ENCODE results near the gene MAP2K5.

The MAP2K5 gene

DNA sequence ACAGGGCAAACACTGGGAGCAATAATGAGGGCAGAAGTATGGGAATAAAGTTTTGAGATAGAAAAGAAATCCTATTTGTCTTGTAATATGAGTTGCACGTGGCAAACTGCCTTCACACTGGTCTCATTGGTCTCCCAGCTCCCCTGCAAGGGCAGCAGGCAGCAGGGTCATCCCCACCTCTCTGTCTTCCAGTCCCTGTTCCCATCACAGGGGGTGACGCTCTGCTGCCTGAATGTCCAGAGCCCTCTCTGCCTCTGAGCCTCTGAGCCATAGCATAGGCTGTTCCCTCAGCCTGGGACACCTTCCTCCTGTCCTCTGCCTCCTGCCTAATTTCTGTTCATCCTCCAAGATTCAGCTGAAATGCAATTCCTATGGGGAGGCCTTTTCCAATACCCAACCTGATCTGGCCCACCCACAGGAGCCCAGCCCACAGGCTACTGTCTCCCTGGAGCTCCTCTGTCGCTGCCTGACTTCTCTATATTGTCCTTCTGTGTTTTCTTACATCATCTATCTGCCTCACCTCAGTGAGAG, 270.7 kb downstream of the MAP2K5 start:
- no peak for DNase-seq

DNA sequence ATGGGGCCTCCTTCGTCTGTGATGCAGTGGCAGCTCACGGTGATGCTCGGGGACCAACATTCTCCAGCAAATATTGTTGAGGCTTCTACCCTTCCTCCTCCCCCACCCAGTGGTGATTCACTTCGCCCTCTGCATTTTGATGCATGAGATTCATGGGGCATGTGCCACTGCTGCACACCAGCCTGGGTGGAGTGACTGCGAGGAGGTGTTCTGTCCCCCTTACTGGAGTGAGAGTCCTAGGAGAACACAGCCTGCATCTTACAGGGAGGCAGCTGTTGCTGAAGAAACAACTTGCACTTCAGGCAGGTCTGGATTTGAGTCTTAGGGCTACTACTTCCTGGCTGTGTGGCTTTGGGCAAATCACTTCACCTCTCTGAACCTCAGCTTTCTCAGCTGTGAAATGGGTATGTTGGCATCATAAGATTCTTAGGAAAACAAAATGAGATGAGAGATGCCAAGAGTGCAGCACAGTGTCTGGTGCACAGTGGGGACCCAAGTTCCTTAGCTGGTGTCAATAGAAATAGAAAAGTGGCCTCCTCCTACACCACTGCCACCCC, 272.6 kb downstream of the MAP2K5 start:
- no peak for DNase-seq

DNA sequence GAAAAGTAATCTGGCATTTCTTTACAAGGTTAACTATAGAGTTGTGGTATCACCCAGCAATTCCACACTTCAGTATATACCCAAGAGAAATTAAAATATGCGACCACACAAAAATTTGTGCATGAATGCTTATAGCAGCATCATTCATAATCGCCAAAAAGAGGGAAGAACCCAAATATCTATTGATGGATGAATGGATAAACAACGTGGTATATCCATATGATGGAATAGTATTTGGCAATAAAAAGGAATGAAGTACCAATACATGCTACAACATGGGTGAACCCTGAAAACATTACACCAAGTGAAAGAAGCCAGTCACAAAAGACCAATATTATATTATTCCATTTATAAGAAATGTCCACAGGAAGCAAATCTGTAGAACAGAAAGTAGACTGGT, 274.2 kb downstream of the MAP2K5 start:
- no peak for DNase-seq

DNA sequence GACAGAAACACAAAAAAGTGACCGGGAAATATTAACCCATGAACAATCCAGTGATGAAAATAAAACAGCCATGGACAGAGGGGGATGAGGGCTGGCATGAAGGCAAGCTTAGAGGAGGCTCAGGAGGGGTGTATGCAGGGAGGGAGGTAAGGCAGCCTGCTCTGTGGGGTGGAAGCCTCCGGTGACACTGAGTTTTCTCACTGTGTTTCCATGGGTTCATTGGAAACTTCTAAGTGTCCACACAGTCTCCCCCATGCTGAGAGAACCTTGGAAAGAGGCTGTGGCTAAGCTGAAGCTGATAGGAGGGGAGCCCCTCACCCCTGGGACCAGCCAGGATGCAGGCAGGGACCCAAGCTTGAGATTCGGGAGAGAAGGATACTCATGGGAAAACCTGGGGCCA, 276.0 kb downstream of the MAP2K5 start:
- no peak for DNase-seq

DNA sequence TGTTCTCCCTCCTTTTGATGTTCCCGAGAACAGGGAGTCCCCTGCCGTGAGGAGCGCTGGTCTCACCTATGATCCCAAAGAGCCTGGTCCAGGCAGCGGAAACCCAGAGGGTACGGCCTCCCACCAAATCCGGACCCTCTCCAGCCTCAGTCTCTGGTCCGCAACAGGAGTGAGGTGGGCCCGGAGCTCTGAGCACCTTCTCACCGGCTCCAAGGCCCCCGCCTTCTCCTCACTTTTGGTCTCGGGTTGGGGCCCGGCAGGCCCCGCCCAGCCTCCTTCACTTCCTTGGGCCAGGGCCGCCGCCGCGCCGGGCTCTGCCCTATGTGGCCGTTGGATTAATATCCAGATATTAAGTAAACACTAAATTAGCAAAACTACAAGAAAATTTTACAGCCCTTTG, 277.1 kb downstream of the MAP2K5 start:
- DNase-seq: no peak

DNA sequence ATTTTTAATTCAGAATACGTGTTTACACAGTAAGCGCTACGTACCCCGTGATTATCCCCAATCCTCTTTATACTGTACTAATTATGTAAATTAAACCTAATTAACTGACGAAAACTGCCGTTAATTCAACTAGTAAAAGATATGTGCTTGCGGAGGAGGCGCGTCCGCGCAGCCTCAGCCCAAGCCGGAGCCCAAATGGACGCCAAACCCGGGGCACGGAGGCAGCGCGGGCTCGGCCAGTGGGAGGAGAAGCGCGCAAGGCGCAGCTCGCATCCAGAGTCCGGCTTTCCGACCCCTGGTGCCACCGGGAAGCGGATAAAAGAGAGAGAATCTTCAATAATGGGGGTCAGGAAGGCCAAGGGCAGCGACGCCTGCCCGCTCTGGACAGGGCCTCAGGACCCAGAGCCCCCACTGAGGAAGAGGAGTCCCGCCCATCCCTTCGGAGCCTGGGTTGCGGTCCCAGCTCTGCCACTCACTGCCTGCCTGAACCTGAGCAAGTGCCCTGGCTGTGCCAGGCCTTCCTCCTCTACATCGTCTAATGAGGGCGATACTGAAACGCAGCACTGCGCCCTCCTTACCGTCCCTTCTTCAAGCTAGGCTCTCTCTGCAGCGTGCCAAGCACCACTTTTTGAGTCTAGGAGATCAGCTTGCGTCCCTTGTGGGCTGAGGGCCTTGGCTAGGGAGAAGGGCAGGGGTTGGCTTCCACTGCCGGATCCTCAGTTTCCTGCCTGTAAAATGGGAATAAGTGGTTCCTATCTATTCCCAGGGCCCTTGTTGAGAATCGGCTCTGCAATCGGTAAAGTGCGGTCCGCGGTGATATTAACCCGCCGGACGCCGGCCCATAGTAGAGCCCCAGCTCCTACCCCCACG, 277.9 kb downstream of the MAP2K5 start:
- DNase-seq: no peak

DNA sequence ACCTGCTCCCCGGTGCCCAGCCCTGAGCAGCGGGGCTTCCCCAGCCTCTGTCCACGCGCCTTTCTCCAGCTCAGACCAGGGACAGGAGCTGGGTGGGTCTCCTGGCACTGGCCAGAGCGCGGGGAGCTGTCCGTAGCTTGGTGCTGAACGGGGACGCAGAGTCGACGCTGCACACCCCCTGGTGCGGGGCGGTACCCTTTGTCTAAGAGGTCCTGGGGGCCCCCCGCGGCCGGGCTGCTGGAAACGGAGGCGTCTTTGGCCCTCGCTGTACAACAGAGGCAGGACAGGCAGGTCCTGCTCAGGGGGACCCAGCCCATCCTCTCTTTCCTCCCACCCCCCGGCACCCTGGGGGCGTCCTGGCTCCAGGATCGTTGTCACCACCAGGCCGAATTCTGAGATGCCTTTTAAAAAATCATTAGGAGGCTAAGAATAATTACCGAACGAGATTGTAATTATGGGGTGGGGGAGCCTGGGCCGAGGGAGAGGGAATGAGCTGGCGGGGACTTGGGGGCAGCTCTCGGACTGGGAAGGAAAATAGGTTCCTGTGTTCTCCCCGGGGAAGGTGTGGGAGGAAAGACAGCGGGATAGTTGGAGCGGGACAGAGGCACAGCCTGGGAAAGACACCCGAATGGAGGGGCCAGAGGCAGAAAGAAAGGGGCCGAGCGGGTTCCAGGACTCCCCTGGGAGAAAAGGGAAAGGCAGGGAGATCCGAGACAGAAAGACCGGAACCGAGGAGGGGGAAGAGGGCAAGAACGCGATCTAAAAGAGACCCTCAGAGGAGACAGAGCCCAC, 278.7 kb downstream of the MAP2K5 start:
- peak; percentile 49 for DNase-seq

DNA sequence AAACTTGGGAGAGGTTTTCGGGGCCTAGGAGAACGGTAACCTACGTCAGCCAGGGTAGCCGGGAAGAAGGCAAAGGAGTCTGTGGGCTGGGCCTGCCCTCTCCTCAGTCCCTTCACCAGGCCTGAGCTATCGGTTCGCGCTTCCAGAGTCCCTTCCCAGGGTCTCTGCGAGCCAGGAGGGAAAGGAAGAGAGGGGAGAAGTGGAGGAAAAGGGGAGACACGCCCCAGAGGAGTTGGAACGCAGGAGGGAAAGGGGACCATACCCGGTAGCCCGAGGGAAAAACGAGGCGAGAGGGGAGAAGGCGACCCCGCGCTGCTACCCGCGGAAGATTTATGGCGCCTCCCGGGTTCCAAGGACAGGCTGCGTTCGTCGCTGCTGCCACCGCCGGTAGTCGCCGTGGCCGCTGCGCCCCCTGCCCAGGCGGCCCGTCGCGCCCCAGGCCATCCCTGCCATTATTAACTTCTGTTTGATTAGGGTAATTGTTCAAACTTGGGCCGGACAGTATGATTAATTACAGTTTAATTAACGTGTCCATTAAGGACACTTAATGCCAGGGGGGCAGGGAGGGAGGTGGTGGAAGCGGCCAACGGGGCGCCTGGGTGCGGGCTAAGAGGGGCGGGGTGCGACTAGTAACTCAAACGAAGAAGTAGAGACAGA, 279.4 kb downstream of the MAP2K5 start:
- DNase-seq: no peak

DNA sequence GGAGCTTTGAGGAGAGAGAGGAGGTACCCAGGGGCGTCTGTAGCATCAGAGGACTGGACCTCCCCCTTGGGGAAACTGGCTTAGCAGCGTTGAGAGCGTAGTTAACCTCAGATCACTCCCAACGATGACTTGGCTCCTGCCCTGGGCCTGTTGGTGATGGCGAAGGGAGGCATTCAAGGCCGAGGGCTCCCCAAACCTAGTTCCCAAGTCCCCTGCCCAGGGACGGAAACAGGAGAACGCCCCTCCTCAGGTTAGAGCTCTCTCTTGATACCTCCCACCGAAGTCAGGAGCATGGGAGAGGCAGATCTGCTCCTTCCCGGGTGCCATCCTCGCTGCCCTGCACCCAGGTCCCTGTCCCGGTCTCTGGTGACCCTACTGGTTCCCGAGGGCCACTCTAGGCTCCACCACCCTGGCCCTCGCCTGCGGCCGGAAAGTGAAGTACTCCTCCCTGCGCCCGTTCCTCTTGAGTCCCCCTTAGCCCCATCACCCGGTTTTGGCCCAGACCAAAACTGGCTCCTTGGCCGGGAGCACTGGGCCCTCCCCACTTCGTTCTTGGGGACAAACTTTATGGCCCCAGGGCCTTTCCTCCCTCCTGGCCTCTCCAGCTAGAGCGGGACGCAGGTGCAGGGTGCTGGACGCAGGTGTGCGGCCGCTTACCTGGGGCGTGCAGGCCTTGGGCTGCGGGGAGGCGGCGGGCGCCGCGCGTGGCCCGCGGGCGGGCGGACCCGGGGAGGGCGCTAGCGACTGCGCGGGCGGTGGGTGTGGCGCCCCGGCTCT, 280.2 kb downstream of the MAP2K5 start:
- no peak for DNase-seq

DNA sequence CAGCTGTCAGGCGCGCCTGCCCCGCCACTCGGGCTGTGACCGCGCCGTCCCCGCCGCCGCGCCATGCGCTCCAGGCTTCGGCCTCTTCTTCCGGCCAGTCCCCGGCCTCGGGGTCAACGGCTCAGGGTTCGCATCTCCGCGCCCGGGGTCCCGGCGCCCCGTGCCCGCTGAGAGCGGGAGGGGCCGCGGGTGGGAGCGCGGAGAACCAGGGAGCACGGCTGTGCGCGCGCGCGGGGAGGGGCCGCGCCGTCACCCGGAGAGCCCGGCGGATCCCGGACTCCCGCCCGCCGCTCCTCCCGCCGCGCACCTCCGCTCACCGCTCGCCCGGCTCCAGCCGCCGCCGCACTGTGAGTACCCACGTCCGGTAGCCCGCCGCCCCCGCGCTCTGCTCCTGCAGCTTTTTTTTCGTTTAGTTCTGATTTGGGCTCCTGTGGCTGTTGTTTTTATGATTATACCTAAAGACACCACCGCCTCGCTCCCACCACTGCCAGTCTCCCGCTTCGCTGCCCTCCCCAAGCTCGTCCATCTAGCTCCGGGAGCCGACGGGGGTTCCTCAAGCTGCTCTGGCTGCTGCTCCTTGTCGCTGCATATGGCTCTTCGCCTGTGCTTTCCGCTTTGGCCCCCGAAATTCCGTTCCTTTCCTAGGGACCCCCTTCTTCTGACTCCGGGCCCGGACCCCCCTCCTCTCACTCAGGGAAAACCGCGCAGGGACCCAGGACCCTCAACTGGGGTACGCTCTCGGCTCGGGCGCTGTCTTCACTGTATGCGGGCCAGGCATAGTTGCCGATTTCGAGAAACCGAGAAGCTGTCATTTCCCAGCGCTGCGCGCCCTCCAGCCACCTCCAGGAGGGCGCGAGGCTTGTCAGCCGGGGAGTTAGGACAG, 281.1 kb downstream of the MAP2K5 start:
- DNase-seq: no peak

DNA sequence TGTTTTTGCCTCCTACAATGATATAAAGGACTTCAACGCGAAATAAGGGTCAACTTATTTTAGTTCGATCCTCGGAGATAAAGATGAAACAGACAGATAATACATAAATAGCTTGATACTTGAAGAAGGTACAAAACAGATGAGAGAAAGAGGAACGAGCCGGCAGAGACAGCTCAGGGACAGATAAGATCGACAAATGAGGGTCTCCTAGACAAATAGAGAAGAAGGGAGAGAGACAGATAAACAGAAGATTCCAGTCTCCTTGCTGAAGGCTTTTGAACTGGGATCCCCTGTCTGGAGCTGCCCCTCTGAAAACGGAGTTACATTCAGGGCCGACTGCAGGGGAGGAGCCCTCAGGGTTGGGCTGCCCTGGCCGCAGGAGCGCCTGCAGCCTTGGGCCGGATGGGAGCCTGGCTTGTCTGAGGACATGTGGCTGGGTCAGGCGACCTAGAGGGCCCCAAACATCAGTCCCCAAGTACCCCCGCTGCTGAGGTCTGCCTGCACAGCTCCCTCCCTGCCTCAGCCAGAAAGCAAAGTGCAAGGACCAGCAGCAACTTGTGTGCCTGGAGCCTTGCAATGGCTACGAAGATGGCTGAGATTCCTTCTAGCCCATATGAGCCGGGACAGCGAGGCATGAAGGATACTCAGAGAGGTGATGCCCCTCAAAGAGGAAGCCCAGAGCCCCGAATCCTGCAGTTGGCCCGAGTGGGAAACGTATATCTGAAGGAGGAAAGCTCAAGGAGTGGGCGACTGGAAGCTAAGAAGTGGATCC, 281.9 kb downstream of the MAP2K5 start:
- DNase-seq: no peak

DNA sequence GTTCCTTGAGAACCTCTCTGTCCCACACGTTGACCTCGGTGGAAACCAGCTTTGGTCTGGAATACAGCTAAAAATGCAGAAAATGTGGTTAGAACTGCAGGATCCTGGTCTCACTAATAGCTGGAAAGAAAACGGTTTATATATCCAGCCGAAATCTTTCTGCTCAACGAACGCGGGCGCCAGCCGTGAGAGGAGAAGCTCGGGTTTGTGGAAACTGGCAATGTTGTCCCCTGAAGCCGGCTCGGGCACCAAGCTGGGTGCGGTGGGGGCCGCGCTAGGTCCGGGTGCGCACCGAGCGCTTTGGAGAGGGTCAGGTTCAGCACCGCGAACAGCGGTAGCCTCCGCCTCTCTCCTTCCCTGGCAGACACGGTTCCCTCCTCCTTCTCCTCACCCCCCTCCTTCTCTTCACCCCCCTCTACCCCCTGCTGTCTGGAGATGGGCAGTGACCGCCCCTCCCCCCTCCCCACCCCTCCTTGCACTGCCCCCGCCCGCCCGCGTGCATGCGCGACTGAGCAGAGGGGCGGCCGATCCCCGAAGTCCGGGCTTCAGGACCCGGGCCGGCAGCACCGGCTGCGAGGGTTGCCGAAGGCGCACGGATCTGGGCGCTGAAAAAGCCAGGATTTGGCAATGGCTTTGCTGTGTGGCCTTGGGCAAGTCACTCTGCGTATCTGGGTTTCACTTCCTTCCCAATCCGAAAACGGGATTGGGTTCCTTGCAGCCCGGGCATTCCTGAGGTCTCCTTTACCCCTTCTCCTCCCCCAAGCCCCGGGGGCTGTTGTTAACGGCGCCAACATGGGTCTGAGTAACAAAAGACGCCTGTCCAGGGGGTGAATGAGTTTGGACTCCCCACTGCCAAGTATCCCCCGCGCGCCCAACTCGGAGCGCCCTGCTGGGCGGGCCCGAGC, 282.7 kb downstream of the MAP2K5 start, which contains the start of gene SKOR1:
Gene SKOR1, plus strand, starts transcription at position 534 of the 905 bp plus-strand sequence. Its CDS starts 94 bp downstream, at position 628.
- peak; percentile 28 for DNase-seq

DNA sequence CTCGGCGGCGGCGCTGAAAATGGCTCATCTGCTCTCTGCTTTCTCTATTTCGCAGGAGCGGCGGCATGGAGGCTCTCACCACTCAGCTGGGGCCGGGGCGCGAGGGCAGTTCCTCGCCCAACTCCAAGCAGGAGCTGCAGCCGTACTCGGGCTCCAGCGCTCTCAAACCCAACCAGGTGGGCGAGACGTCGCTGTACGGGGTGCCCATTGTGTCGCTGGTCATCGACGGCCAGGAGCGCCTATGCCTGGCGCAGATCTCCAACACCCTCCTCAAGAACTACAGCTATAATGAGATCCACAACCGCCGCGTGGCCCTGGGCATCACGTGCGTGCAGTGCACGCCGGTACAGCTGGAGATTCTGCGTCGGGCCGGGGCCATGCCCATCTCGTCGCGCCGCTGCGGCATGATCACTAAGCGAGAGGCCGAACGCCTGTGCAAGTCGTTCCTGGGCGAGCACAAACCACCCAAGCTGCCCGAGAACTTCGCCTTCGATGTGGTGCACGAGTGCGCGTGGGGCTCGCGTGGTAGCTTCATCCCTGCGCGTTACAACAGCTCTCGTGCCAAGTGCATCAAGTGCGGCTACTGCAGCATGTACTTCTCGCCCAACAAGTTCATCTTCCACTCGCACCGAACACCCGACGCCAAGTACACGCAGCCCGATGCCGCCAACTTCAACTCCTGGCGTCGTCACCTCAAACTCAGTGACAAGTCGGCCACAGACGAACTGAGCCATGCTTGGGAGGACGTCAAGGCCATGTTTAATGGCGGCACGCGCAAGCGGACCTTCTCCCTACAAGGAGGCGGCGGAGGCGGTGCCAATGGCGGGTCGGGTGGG, 283.6 kb downstream of the MAP2K5 start:
- DNase-seq: no peak

DNA sequence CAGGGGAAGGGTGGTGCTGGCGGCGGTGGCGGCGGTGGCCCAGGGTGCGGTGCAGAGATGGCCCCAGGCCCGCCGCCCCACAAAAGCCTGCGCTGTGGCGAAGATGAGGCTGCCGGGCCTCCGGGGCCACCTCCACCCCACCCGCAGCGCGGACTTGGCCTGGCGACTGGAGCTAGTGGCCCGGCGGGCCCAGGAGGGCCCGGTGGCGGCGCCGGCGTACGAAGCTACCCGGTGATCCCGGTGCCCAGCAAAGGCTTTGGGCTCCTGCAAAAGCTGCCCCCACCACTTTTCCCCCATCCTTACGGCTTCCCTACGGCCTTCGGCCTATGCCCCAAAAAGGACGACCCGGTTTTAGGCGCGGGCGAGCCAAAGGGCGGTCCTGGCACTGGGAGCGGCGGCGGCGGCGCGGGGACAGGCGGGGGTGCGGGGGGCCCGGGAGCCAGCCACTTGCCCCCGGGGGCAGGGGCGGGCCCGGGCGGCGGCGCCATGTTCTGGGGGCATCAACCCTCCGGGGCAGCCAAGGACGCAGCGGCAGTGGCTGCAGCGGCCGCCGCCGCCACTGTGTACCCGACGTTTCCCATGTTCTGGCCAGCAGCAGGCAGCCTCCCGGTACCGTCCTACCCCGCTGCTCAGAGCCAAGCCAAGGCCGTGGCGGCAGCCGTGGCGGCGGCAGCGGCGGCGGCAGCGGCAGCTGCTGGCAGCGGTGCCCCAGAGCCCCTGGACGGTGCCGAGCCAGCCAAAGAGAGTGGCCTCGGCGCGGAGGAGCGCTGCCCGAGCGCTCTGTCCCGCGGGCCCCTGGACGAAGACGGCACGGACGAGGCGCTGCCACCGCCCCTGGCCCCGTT, 284.4 kb downstream of the MAP2K5 start:
- DNase-seq: no peak

DNA sequence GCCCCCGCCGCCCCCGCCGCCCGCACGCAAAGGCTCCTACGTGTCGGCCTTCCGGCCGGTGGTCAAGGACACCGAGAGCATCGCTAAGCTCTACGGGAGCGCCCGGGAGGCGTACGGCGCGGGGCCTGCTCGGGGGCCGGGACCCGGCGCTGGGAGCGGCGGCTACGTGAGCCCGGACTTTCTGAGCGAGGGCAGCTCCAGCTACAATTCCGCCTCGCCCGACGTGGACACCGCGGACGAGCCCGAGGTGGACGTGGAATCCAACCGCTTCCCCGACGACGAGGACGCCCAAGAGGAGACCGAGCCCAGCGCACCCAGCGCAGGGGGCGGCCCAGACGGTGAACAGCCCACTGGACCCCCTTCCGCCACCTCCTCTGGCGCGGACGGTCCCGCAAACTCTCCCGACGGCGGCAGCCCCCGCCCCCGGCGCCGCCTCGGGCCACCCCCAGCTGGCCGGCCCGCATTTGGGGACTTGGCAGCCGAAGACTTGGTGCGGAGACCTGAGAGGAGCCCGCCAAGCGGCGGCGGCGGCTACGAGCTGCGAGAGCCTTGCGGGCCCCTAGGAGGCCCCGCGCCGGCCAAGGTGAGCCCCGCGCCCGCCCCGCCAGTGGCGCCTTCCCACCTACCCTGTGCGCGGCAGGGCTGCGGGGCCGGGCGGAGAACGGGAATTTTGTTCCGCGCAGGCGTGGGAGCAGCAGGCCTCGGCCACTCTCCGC, 285.2 kb downstream of the MAP2K5 start:
- no peak for DNase-seq

DNA sequence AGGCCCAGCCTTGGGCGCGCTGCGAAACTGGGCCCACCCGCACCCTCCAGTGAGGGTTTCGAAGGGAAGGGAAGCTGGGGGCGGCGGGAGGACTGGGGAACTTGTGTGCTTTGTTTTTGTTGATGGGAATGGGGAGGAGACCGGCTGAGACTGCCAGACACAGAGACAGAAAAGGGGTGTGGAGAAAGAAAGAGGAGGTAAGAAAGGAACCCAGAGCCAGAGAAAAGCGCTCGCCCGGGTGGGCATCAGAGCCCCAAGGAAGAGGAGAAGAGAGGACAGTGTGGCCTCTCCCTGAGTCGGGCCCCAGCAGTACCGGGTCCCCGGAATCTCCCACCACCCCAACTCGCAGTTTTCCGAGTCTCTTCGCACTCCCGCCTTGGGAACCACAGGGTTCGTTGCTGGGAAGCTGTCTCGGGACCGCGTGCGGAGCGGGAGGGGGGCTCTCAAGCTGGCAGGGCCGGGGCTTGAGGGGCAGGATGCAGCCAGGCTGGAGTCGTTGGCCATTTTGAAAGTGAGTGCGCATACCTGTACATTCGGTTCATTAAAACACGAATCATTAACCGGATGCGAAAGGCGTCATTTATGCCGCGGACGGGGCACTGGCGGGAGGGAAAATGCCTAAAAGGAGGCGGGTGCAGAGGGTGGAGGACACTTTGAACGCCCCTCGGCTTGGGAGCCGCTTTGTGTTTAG, 285.9 kb downstream of the MAP2K5 start:
- DNase-seq: no peak
